ENCODE measurements around the gene B4GALNT1.
"Not testable (repeated sequence)": the region's sequence is repeated elsewhere in the genome, so short reads cannot be mapped to it uniquely, and the experiment has no call there.

B4GALNT1 gene

GRCh38 chr12:57609101-57609780, 23.8 kb downstream of the B4GALNT1 start:
- DNase-seq (ENCODE audit: low read depth in 2 of 2) = no peak

- no peak for DNase-seq (ENCODE audit: low read depth in 2 of 2)
Observed at GRCh38 chr12:57607958-57608663, 24.9 kb downstream of the B4GALNT1 start.

- DNase-seq (ENCODE audit: low read depth in 2 of 2) = no peak
Observed at GRCh38 chr12:57606821-57607220, 26.2 kb downstream of the B4GALNT1 start.

- no peak for DNase-seq (ENCODE audit: low read depth in 2 of 2)
Observed at GRCh38 chr12:57606399-57606798, 26.6 kb downstream of the B4GALNT1 start.

GRCh38 chr12:57605811-57606311, 27.1 kb downstream of the B4GALNT1 start:
- no peak for DNase-seq (ENCODE audit: low read depth in 2 of 2)

- no peak for DNase-seq (ENCODE audit: low read depth in 2 of 2)
Observed at GRCh38 chr12:57604992-57605810, 27.8 kb downstream of the B4GALNT1 start.

- no peak for DNase-seq (ENCODE audit: low read depth in 2 of 2)
Observed at GRCh38 chr12:57604454-57604991, 28.5 kb downstream of the B4GALNT1 start, which contains the start of gene DTX3. Gene DTX3, plus strand, starts transcription at chr12:57604824. Its CDS starts 1,694 bp downstream, at chr12:57606518.

- no peak for DNase-seq (ENCODE audit: low read depth in 2 of 2)
Observed at GRCh38 chr12:57603815-57604453, 29.1 kb downstream of the B4GALNT1 start.

GRCh38 chr12:57603324-57603723, 29.7 kb downstream of the B4GALNT1 start:
- DNase-seq (ENCODE audit: low read depth in 2 of 2) = no peak

- DNase-seq (ENCODE audit: low read depth in 2 of 2) = no peak
Observed at GRCh38 chr12:57602544-57602943, 30.5 kb downstream of the B4GALNT1 start.

- no peak for DNase-seq (ENCODE audit: low read depth in 2 of 2)
Observed at GRCh38 chr12:57600395-57600794, 32.6 kb downstream of the B4GALNT1 start.

- DNase-seq (ENCODE audit: low read depth in 2 of 2) = no peak
Observed at GRCh38 chr12:57593187-57593586, 39.8 kb downstream of the B4GALNT1 start.

- no peak for DNase-seq (ENCODE audit: low read depth in 2 of 2)
Observed at GRCh38 chr12:57592551-57593165, 40.3 kb downstream of the B4GALNT1 start.

GRCh38 chr12:57591782-57592325, 41.1 kb downstream of the B4GALNT1 start:
- no peak for DNase-seq (ENCODE audit: low read depth in 2 of 2)

GRCh38 chr12:57590864-57591781, 41.9 kb downstream of the B4GALNT1 start, which contains the start of gene PIP4K2C:
Gene PIP4K2C, plus strand, starts transcription at chr12:57591192. Its CDS starts 98 bp downstream, at chr12:57591290.
- DNase-seq (ENCODE audit: low read depth in 2 of 2) = peak; percentile 58 to 74

- no peak for DNase-seq (ENCODE audit: low read depth in 2 of 2)
Observed at GRCh38 chr12:57590479-57590863, 42.5 kb downstream of the B4GALNT1 start.

GRCh38 chr12:57588951-57589610, 43.9 kb downstream of the B4GALNT1 start:
- DNase-seq (ENCODE audit: low read depth in 2 of 2) = not testable (repeated sequence)

GRCh38 chr12:57586832-57587429, 46.1 kb downstream of the B4GALNT1 start:
- DNase-seq (ENCODE audit: low read depth in 2 of 2) = no peak
